HS-5 (cell line): ENCODE data around the gene CSNK1G2.

ENCODE experiments used
- DNase-seq: peaks from one replicate; pipeline ENCODE4 v3.0.0-alpha.2; 2012; ENCODE audit warnings: low read depth

CSNK1G2 gene

GRCh38 chr19:1944088-1944915 lies 3.3 kb downstream of the CSNK1G2 start:
- DNase-seq = no peak

DNA sequence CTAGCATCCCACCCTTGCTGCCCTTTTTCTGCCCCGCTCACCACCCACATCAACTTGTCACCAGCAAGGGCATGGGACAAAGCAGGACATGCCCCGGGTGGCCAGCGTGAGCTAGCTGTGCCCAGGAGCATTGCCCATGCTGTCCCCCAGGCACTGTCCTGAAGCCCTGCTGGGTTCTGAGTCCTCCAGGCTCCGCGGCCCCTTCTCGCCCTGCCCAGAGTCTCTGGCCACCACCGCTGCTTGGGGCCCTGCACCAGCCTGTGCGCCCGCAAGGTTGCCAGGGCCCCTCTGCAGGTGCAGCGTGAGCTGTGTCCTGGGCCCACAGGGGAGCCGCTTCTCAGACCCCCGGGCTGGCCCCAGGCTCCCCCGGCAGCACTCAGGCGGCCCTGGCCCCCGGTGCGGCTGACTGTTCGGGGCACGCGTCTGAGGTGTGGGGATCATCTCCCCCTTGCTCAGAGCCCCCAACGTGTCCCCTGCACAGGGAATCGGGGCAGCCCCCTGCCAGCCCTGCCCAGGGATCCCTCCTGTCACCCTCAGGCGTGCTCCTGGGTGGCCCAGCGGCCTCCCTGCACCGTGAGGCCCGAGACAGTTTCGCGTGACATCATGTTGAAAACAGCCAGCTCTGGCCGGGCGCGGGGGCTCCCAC lies 4.1 kb downstream of the CSNK1G2 start:
- no peak for DNase-seq

- DNase-seq = no peak
Observed at GRCh38 chr19:1945899-1946298, 4.9 kb downstream of the CSNK1G2 start.

GRCh38 chr19:1947651-1948209 lies 6.8 kb downstream of the CSNK1G2 start:
- no peak for DNase-seq

GRCh38 chr19:1949304-1950101 lies 8.5 kb downstream of the CSNK1G2 start:
- no peak for DNase-seq

- no peak for DNase-seq
Observed at GRCh38 chr19:1950640-1951039, 9.7 kb downstream of the CSNK1G2 start.

GRCh38 chr19:1952635-1953034 lies 11.7 kb downstream of the CSNK1G2 start:
- no peak for DNase-seq

- no peak for DNase-seq
Observed at GRCh38 chr19:1953037-1953436, 12.1 kb downstream of the CSNK1G2 start.

- no peak for DNase-seq
Observed at GRCh38 chr19:1953441-1954094, 12.6 kb downstream of the CSNK1G2 start.

GRCh38 chr19:1954532-1954933 lies 13.6 kb downstream of the CSNK1G2 start:
- no peak for DNase-seq

DNA sequence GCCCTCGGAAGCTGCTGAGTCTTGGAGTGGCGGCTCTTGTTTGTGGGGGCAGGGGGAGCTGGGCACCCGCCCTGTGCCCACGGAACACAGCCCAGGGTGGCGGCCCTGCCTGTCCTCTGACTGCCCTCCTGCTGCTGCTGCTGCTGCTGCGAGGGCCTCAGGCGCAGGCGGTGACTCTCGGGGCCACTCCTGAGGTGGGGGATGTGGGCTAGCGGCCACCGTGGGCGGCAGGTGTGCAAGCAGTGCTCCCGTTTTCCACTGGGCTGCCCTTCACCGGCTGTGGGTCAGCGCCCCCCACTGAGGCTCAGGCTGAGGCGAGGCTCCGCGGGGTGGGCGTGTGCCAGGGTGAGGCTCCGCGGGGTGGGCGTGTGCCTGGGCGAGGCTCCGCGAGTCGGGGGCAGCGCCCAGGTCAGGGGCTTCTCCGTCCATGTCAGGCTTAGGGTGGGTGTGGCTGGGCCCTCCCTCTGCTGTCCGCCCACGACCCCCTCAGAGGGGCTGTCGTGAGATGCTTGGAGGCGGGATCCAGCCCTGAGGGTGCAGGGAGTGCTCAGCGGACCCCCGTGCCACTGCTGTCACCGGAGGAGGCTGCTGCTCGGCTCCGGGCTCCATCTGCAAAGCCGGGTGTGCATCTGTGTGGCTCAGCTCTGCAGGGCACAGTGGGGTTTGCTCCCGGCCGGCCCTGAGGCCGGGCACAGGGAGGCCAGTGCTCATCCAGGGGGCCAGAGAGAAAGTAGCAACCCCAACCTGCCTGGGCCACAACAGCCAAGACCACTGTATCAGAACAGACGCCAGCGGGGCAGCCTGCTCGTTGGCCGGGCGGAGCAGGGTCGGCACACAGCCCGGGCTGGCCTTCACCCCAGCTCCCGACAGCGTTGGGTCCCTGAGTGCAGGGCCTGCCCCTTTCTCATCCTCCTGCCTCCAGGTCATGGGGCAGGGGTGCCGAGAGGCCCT lies 14.5 kb downstream of the CSNK1G2 start:
- DNase-seq = no peak

GRCh38 chr19:1956122-1956494 lies 15.1 kb downstream of the CSNK1G2 start:
- no peak for DNase-seq

DNA sequence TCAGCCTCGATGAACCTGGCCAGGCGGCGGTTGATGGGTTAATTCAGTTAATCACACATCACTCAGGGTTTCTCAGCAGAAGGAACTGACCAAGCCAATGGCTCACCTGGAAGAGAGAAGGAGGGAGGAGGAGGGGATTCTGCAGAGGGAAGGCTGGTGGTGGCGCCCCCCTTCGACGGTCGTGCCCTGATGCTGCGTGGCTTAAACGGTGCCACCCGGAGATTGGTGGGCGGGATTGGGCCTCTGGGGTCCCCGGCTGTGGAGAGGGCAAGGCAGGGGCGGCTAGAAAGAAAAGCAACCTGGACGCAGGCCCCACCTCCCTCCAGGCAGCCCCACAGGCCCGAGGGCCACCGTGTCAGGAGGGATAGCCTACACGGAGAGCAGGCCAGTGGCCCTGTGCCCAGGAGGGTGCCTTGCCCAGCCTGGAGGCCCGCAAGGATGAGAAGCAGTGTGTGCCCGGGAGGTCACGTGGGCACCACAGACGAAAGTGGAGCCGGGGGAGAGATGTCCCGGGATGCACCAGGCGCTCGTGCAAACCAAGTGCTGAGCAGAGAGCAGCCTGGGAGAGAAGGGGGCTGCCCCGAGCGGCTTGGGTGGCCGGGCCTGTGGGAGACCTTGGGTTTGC lies 16.0 kb downstream of the CSNK1G2 start:
- DNase-seq = no peak

- no peak for DNase-seq
Observed at GRCh38 chr19:1957562-1958248, 16.7 kb downstream of the CSNK1G2 start.

DNA sequence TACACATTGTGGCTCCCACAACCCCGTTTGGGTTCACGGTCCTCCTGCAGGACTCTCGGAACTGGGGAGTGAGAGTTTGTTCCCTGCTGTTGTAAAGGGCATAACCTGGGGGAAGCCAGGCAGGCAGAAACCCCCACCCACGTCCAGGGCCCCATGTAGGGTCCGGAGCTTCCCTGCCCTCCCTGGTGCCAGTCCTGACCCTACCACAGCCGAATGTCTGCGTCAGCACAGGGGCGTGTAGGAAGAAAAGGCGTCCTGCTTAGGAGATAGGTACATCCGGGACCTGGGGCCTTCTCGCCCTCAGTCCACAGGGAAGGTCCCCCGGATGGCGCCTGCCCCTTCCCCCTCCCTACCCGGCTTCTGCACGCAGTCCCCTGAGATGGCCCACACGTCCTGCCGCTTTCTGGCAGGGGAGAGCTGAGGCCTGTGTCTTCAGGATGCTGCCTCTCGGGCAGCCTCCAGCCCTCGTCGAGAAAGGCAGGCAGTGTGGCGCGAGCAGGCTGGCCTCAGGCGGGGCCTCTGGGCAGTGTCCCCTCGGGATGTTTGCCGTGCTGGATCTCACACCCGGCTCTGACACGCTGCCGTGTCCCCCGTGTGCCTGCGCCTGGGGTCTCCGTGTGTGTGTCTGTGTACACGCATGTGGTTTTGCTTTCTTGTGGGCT lies 19.1 kb downstream of the CSNK1G2 start:
- no peak for DNase-seq

DNA sequence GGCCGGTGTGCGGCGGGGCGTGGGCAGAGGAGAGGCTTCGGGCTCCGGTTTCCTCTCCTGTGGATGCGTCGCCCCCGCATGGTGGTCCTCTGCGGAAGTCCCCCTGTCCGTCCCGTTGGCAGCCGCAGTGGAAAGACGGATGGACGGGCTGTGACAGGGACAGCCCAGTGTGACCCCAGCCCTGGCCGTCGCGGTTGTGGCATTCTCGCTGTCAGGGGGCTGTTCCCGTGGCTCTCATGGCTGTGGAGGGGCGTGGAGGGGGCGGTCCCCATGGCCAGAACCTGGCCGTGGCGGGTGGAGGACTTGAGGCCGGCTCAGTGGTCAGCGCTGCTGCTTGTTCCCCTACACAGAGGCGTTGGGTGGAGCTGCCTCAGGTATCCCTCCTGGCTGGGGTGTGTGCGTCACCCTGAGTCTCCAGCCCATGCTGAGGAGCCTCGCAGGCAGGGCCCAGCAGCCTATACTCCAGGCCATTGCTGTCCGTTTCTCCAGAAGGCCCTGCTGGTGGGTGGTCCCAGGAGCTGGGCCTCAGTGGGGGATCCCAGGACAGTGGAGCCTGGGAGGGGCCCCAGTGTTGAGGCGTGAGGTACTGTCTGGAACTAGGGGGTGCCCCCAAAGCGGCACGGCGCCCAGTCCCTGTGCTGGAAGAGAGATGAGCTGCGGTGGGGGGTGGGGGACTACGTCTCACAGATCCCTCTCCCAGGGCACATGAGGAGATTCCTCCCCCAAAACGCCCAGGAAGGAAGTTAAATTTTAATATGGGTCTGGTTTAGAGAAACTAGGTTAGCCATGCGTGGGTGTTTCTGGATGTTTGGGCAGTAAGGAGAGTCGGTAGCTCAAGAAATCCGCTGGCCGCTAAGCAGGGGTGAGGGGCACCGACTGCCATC lies 20.3 kb downstream of the CSNK1G2 start:
- DNase-seq = no peak

- DNase-seq = no peak
Observed at GRCh38 chr19:1962674-1963073, 21.7 kb downstream of the CSNK1G2 start.

DNA sequence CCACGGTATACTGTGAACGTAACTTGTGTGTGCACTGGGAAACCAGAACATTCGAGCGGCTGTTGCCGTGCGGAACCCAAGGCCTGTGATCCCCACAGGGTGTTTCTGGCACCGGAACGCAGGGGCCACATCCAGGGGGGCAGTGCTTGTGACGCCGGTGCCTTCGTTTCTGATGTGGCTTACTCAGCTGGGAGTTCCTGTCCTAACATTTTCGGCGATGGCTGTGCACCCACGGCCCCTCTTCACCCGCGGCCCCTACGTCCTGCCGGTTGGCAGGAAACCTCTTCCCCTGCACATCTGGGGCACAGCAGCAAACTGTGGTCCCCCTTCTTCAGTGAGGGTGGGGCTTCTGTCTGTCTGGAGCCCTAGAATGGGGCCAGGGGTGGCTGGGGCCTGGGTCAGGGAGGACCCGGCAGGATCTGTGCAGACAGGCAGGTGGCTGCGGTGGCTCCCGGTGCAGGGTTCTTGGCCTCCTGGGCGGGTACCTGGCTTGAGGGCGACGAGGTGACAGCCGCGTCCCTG lies 26.2 kb downstream of the CSNK1G2 start:
- DNase-seq = no peak
